GM18861 (cell line): ENCODE measurements around the gene HRG.
"Not testable (repeated sequence)": the region's sequence is repeated elsewhere in the genome, so short reads cannot be mapped to it uniquely, and the experiment has no call there.

Experiments
- ATAC-seq: cut with Tn5 transposase; IDR thresholded peaks from one replicate; pipeline ENCODE4 v1.9.1; 2021; ENCODE audit not compliant: unreplicated experiment

Gene HRG

GRCh38 chr3:186671051-186671450 is 5.2 kb downstream of the HRG start:
- no peak for ATAC-seq

GRCh38 chr3:186678604-186679003 is 12.8 kb downstream of the HRG start:
- ATAC-seq, result no peak

- ATAC-seq, result no peak
These were observed 13.3 kb downstream of the HRG start for GRCh38 chr3:186679151-186679550.

GRCh38 chr3:186680869-186681268 is 15.1 kb downstream of the HRG start:
- ATAC-seq, result no peak

- no peak for ATAC-seq
These were observed 17.0 kb downstream of the HRG start for GRCh38 chr3:186682812-186683211.

- no peak for ATAC-seq
These were observed 18.2 kb downstream of the HRG start for GRCh38 chr3:186683979-186684378.

- ATAC-seq, result not testable (repeated sequence)
These were observed 20.7 kb downstream of the HRG start for GRCh38 chr3:186686475-186686874.

- ATAC-seq, result no peak
These were observed 21.4 kb downstream of the HRG start for GRCh38 chr3:186687120-186687651.

GRCh38 chr3:186690304-186690703 is 24.5 kb downstream of the HRG start:
- ATAC-seq, result not testable (repeated sequence)

GRCh38 chr3:186691676-186692075 is 25.9 kb downstream of the HRG start:
- no peak for ATAC-seq

GRCh38 chr3:186693843-186694242 is 28.0 kb downstream of the HRG start:
- no peak for ATAC-seq

GRCh38 chr3:186694288-186695032 is 28.6 kb downstream of the HRG start:
- no peak for ATAC-seq

- ATAC-seq, result no peak
These were observed 30.7 kb downstream of the HRG start for GRCh38 chr3:186696522-186696921.

GRCh38 chr3:186697510-186697909 is 31.7 kb downstream of the HRG start:
- no peak for ATAC-seq

- peak; percentile 52 for ATAC-seq
These were observed 34.5 kb downstream of the HRG start for GRCh38 chr3:186700267-186700666.

- not testable (repeated sequence) for ATAC-seq
These were observed 36.6 kb downstream of the HRG start for GRCh38 chr3:186702451-186702850.

GRCh38 chr3:186705882-186706780 is 40.3 kb downstream of the HRG start:
- ATAC-seq, result peak; percentile 90

- no peak for ATAC-seq
These were observed 43.3 kb downstream of the HRG start for GRCh38 chr3:186708983-186709679.

GRCh38 chr3:186710694-186711093 is 44.9 kb downstream of the HRG start:
- not testable (repeated sequence) for ATAC-seq

- no peak for ATAC-seq
These were observed 47.7 kb downstream of the HRG start for GRCh38 chr3:186713499-186713898.

- no peak for ATAC-seq
These were observed 51.2 kb downstream of the HRG start, which contains the start of gene KNG1 for GRCh38 chr3:186717039-186717457. Gene KNG1 (plus strand): TSS chr3:186717359. CDS start chr3:186717543, 184 bp downstream.
